IMR-90 (cell line): ENCODE results near the gene CFAP70. TPM values are rescaled to one million over a fixed set of nuclear protein-coding genes. Genes with fewer than 3 reads are reported as not detected.

ENCODE experiments used
- ATAC-seq: fragments of 200-7000 bp; cut with Tn5 transposase; 2 replicates; pipeline ENCODE4 v1.9.1; 2020; ENCODE audit warnings: low read depth, mild to moderate bottlenecking, moderate library complexity
- BruUV-seq: library from RNA; stranded (reverse); fragments of 400-500 nt; replicated peaks from 2 replicates; lab custom pipeline; 2021; lab: Mats Ljungman, UMichigan
- CTCF ChIA-PET: fragments of 300-600 bp; formaldehyde crosslinking; extraction: SDS; loops from one replicate; lab custom pipeline; 2021; ENCODE audit warnings: antibody characterized with exemption; lab: Yijun Ruan, JAX
- POLR2A ChIA-PET: fragments of 300-600 bp; sonication (Branson Sonifier 250); formaldehyde crosslinking; loops from one replicate; lab custom pipeline; 2022; ENCODE audit warnings: antibody characterized with exemption; ENCODE audit not compliant: unreplicated experiment; lab: Charles Lee
- DNase-seq: peaks from one replicate; pipeline ENCODE4 v3.0.0; 2013
- H2AFZ ChIP-seq: replicated peaks from 2 replicates; pipeline ENCODE3; 2013; ENCODE audit warnings: low read length, mild to moderate bottlenecking; ENCODE audit not compliant: poor library complexity
- H2AK5ac ChIP-seq: 2 replicates; pipeline ENCODE4 v1.6.1; 2013; ENCODE audit warnings: low read depth, low read length, inconsistent platforms
- H2AK9ac ChIP-seq: replicated peaks from 2 replicates; pipeline ENCODE3; 2013; ENCODE audit warnings: mild to moderate bottlenecking, low read depth, low read length, moderate library complexity; ENCODE audit not compliant: poor library complexity
- H2BK120ac ChIP-seq: 2 replicates; pipeline ENCODE4 v1.6.1; 2013; ENCODE audit warnings: low read depth, low read length, inconsistent platforms
- H2BK15ac ChIP-seq: 3 replicates; pipeline ENCODE4 v1.6.1; 2013; ENCODE audit warnings: low read depth, low read length, inconsistent platforms
- H2BK20ac ChIP-seq: 2 replicates; pipeline ENCODE4 v1.6.1; 2013; ENCODE audit warnings: low read depth, mild to moderate bottlenecking, inconsistent platforms, low read length, moderate library complexity
- H2BK5ac ChIP-seq: 2 replicates; pipeline ENCODE4 v1.6.1; 2013; ENCODE audit warnings: mild to moderate bottlenecking, low read depth, low read length, inconsistent platforms; ENCODE audit not compliant: poor library complexity, severe bottlenecking
- H3K14ac ChIP-seq: replicated peaks from 2 replicates; pipeline ENCODE4 v1.6.1; 2013; ENCODE audit warnings: low read depth, low read length, inconsistent platforms
- H3K18ac ChIP-seq: 2 replicates; pipeline ENCODE4 v1.6.1; 2013; ENCODE audit warnings: low read depth, low read length, control low read depth
- H3K23ac ChIP-seq: 2 replicates; pipeline ENCODE4 v1.6.1; 2013; ENCODE audit warnings: low read depth, low read length, inconsistent platforms
- H3K27ac ChIP-seq: 2 replicates; pipeline ENCODE4 v1.5.1; 2013; ENCODE audit warnings: mild to moderate bottlenecking, control low read depth, low read length; ENCODE audit not compliant: insufficient read depth
- H3K27me3 ChIP-seq: 2 replicates; pipeline ENCODE4 v1.6.1; 2013; ENCODE audit warnings: low read length; ENCODE audit not compliant: control insufficient read depth, insufficient read depth
- H3K36me3 ChIP-seq: 2 replicates; pipeline ENCODE4 v1.6.1; 2013; ENCODE audit warnings: low read length, mixed read lengths; ENCODE audit not compliant: control insufficient read depth, insufficient read depth
- H3K4ac ChIP-seq: 2 replicates; pipeline ENCODE4 v1.6.1; 2013; ENCODE audit warnings: low read depth, low read length, inconsistent platforms
- H3K4me1 ChIP-seq: 2 replicates; pipeline ENCODE4 v1.6.1; 2013; ENCODE audit warnings: low read length, mixed read lengths; ENCODE audit not compliant: control insufficient read depth, insufficient read depth
- H3K4me2 ChIP-seq: 2 replicates; pipeline ENCODE4 v1.6.1; 2013; ENCODE audit warnings: low read depth, mild to moderate bottlenecking, control low read depth, low read length, moderate library complexity
- H3K4me3 ChIP-seq: 2 replicates; pipeline ENCODE4 v1.5.1; 2013; ENCODE audit warnings: low read depth, mild to moderate bottlenecking, control low read depth, low read length, moderate library complexity; ENCODE audit not compliant: insufficient read depth
- H3K56ac ChIP-seq: 2 replicates; pipeline ENCODE4 v1.6.1; 2013; ENCODE audit warnings: low read length, inconsistent platforms; ENCODE audit not compliant: insufficient read depth; ENCODE audit errors: extremely low read depth
- H3K79me1 ChIP-seq, 2 experiments: 2 replicates each; pipeline ENCODE4 v1.6.1; 2013; ENCODE audit warnings: low read length in 2 of 2, inconsistent platforms in 1 of 2, low read depth in 1 of 2
- H3K9ac ChIP-seq: 2 replicates; pipeline ENCODE4 v1.6.1; 2013; ENCODE audit warnings: low read depth, low read length, control low read depth
- H3K9me1 ChIP-seq: 2 replicates; pipeline ENCODE4 v1.6.1; 2013; ENCODE audit warnings: low read length, inconsistent platforms; ENCODE audit not compliant: insufficient read depth
- H3K9me3 ChIP-seq: 2 replicates; pipeline ENCODE4 v1.6.1; 2013; ENCODE audit warnings: low read length; ENCODE audit not compliant: control insufficient read depth, insufficient read depth
- H4K20me1 ChIP-seq: 2 replicates; pipeline ENCODE4 v1.6.1; 2013; ENCODE audit warnings: low read length, inconsistent platforms; ENCODE audit not compliant: insufficient read depth
- H4K5ac ChIP-seq: 2 replicates; pipeline ENCODE4 v1.6.1; 2013; ENCODE audit warnings: mild to moderate bottlenecking, low read depth, low read length, control low read depth
- H4K8ac ChIP-seq, 2 experiments: 2 replicates each; pipeline ENCODE4 v1.6.1; 2013; ENCODE audit warnings: low read depth in 2 of 2, low read length in 2 of 2, control low read depth in 1 of 2, inconsistent platforms in 1 of 2
- H4K91ac ChIP-seq: 2 replicates; pipeline ENCODE4 v1.6.1; 2013; ENCODE audit warnings: low read depth, low read length, inconsistent platforms; ENCODE audit not compliant: insufficient read depth
- BHLHE40 ChIP-seq: fragments of 150-350 bp; IDR thresholded peaks from 2 replicates; pipeline ENCODE4 v1.6.1; 2016; ENCODE audit warnings: mild to moderate bottlenecking, low read depth, low read length
- CEBPB ChIP-seq: IDR thresholded peaks from 2 replicates; pipeline ENCODE4 v1.6.1; 2012; ENCODE audit warnings: low read depth, low read length, improper control_type of control experiment
- CHD1 ChIP-seq: IDR thresholded peaks from 2 replicates; pipeline ENCODE4 v1.6.1; 2012; ENCODE audit warnings: low read depth, low read length, improper control_type of control experiment
- FOS ChIP-seq: fragments of 150-350 bp; IDR thresholded peaks from 2 replicates; pipeline ENCODE4 v1.6.1; 2016; ENCODE audit warnings: low read depth, low read length
- MAFK ChIP-seq: IDR thresholded peaks from 2 replicates; pipeline ENCODE4 v1.6.1; 2012; ENCODE audit warnings: low read depth, low read length, improper control_type of control experiment
- MAZ ChIP-seq: IDR thresholded peaks from 2 replicates; pipeline ENCODE4 v1.6.1; 2012; ENCODE audit warnings: low read depth, mild to moderate bottlenecking, low read length, improper control_type of control experiment, moderate library complexity, borderline replicate concordance
- MXI1 ChIP-seq: IDR thresholded peaks from 2 replicates; pipeline ENCODE4 v1.6.1; 2012; ENCODE audit warnings: low read depth, mild to moderate bottlenecking, low read length, moderate library complexity, borderline replicate concordance
- NFE2L2 ChIP-seq: fragments of 150-350 bp; IDR thresholded peaks from 2 replicates; pipeline ENCODE4 v1.6.1; 2016; ENCODE audit warnings: low read depth, mild to moderate bottlenecking, low read length
- POLR2A ChIP-seq: IDR thresholded peaks from 2 replicates; pipeline ENCODE4 v1.6.1; 2012; ENCODE audit warnings: mild to moderate bottlenecking, low read depth, low read length
- RCOR1 ChIP-seq: IDR thresholded peaks from 2 replicates; pipeline ENCODE4 v1.6.1; 2012; ENCODE audit warnings: mild to moderate bottlenecking, low read length, improper control_type of control experiment; ENCODE audit not compliant: insufficient replicate concordance
- RFX5 ChIP-seq: IDR thresholded peaks from 2 replicates; pipeline ENCODE4 v1.8.0; 2012; ENCODE audit warnings: low read depth, mild to moderate bottlenecking, low read length, moderate library complexity
- SMC3 ChIP-seq: fragments of 150-350 bp; IDR thresholded peaks from 2 replicates; pipeline ENCODE4 v1.6.1; 2016; ENCODE audit warnings: low read depth, mild to moderate bottlenecking, antibody characterized with exemption, low read length, moderate library complexity
- WGBS, 2 experiments: methylation state at CpG; one replicate each; pipeline versions ENCODE4 v1.1.5 to v1.1.7; 2013; ENCODE audit warnings: missing lambda C conversion rate in 2 of 2; ENCODE audit not compliant: insufficient read length in 1 of 2; ENCODE audit errors: extremely low coverage in 2 of 2; 5-methylcytosine and 5-hydroxymethylcytosine counted together
- dilution Hi-C: fragments of 300-500 bp; cut with HindIII; formaldehyde crosslinking; loops from one replicate; pipeline ENCODE4 v1.14.3; 2018; ENCODE audit warnings: low sequenced_read_pairs; ENCODE audit not compliant: unreplicated experiment
- in situ Hi-C: fragments of 300-500 bp; cut with MboI; formaldehyde crosslinking; loops from 3 replicates; pipeline ENCODE4 v1.14.3; 2019; ENCODE audit warnings: low sequenced_read_pairs, inconsistent platforms, mixed read lengths
- intact Hi-C: fragments of 100-400 bp; cut with micrococcal nuclease; formaldehyde crosslinking; loops from 2 replicates; pipeline ENCODE4 v1.10.0; 2022
- polyA plus RNA-seq, 3 experiments: library from polyadenylated mRNA; depleted of rRNA; stranded (reverse); fragments of >200 nt; gene quantifications; 2 replicates each; pipeline ENCODE4 v1.2.3, GENCODE V29; 2012; ENCODE audit warnings: low replicate concordance in 1 of 3
- total RNA-seq: library from RNA; depleted of rRNA; stranded (reverse); fragments of >200 nt; gene quantifications from 2 replicates; pipeline ENCODE4 v1.2.3, GENCODE V29; 2012
- TF ChIP-seq, protein P1 (sequence below): conservative IDR thresholded peaks from 2 replicates; pipeline ENCODE4 v1.5.1; 2012; ENCODE audit warnings: mild to moderate bottlenecking, low read depth, low read length, improper control_type of control experiment
- TF ChIP-seq, protein P2 (sequence below): fragments of 150-350 bp; IDR thresholded peaks from 2 replicates; pipeline ENCODE4 v1.6.1; 2017; ENCODE audit warnings: mild to moderate bottlenecking, antibody characterized with exemption, low read length, low read depth
- TF ChIP-seq, protein P3 (sequence below): fragments of 150-350 bp; IDR thresholded peaks from 2 replicates; pipeline ENCODE4 v1.6.1; 2016; ENCODE audit warnings: low read depth, mild to moderate bottlenecking, low read length, moderate library complexity, borderline replicate concordance

Gene CFAP70
- total and polyA plus RNA-seq, 2 of the 4 experiments (the other 2 are of a cell fraction), result 0.15 to 0.18 TPM

DNA sequence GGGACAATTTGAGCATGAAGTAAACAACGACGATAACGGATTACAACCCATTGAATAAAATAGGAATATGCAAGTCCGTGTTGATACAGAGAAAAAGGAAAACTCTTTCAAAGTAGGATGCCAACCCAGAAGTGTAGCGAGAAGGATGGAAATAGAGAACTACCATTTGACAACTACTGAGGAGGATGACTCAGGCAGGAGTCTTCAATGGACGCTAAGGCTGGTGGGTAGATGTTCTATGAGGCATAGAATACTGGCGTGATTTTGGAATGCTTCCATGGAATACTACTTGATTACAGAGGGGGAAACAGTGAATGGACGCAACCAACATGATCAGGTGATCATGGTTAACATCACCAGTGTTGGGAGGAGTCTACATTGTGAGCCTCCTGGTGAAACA is 828 bp upstream of the CFAP70 start:
- in situ Hi-C loops, result no loop called here
- no peak overlapping the region for H2BK5ac ChIP-seq
- no peak for ATAC-seq
- no peak overlapping the region for H3K56ac ChIP-seq
- no peak overlapping the region for H3K4me2 ChIP-seq
- no peak overlapping the region for H2BK20ac ChIP-seq
- H3K36me3 ChIP-seq, result no peaks in the 10 kb centered on the region
- H3K4me1 ChIP-seq, result no peaks in the 10 kb centered on the region
- CTCF ChIA-PET, result no interaction called here
- H3K79me1 ChIP-seq, result no peaks in the 10 kb centered on the region
- no TSS peak for BruUV-seq
- H3K9me1 ChIP-seq, result no peaks in the 10 kb centered on the region
- H3K18ac ChIP-seq, result no peak overlapping the region
- H4K91ac ChIP-seq, result no peak overlapping the region
- H3K27ac ChIP-seq, result no peak overlapping the region
- no peak overlapping the region; the same call in 1 of the 2 replicates for H4K5ac ChIP-seq
- WGBS, 2 experiments, result 71% methylated on average over 2 of the region's 8 CpGs; no CpG with 5 or more reads in 1 of the 2 experiments
- no peak for DNase-seq
- H4K8ac ChIP-seq, result peak overlapping the region; percentile 68 to 91; a peak in 3 of 4 replicates
- H3K23ac ChIP-seq, result no peak overlapping the region
- no peak overlapping the region for H3K4me3 ChIP-seq
- H2AK5ac ChIP-seq, result no peak overlapping the region
- no peaks in the 10 kb centered on the region for H4K20me1 ChIP-seq
- no peak overlapping the region for H2BK120ac ChIP-seq
- POLR2A ChIA-PET, result no interaction called here
- H2AK9ac ChIP-seq, result no peak overlapping the region
- no peak overlapping the region for H3K4ac ChIP-seq
- no peak overlapping the region for H2BK15ac ChIP-seq
- no peak overlapping the region for H3K9ac ChIP-seq
- intact Hi-C loops, result no loop called here
- dilution Hi-C loops, result no loop called here
- peaks cover 12% of the 10 kb centered on the region; the same call in 1 of the 2 replicates for H3K27me3 ChIP-seq
- no peaks in the 10 kb centered on the region for H3K9me3 ChIP-seq
- no peak overlapping the region for H3K14ac ChIP-seq
- TF ChIP-seq MAFK (no peak), BHLHE40 (no peak), CEBPB (no peak), POLR2A (no peak), FOS (no peak), CHD1 (no peak), MXI1 (no peak), RFX5 (no peak), NFE2L2 (no peak), RCOR1 (no peak), MAZ (no peak), SMC3 (no peak)
- TF ChIP-seq, protein P1, sequence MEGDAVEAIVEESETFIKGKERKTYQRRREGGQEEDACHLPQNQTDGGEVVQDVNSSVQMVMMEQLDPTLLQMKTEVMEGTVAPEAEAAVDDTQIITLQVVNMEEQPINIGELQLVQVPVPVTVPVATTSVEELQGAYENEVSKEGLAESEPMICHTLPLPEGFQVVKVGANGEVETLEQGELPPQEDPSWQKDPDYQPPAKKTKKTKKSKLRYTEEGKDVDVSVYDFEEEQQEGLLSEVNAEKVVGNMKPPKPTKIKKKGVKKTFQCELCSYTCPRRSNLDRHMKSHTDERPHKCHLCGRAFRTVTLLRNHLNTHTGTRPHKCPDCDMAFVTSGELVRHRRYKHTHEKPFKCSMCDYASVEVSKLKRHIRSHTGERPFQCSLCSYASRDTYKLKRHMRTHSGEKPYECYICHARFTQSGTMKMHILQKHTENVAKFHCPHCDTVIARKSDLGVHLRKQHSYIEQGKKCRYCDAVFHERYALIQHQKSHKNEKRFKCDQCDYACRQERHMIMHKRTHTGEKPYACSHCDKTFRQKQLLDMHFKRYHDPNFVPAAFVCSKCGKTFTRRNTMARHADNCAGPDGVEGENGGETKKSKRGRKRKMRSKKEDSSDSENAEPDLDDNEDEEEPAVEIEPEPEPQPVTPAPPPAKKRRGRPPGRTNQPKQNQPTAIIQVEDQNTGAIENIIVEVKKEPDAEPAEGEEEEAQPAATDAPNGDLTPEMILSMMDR, result no peak
- TF ChIP-seq, protein P2, sequence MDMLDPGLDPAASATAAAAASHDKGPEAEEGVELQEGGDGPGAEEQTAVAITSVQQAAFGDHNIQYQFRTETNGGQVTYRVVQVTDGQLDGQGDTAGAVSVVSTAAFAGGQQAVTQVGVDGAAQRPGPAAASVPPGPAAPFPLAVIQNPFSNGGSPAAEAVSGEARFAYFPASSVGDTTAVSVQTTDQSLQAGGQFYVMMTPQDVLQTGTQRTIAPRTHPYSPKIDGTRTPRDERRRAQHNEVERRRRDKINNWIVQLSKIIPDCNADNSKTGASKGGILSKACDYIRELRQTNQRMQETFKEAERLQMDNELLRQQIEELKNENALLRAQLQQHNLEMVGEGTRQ, result no peak
- TF ChIP-seq, protein P3, sequence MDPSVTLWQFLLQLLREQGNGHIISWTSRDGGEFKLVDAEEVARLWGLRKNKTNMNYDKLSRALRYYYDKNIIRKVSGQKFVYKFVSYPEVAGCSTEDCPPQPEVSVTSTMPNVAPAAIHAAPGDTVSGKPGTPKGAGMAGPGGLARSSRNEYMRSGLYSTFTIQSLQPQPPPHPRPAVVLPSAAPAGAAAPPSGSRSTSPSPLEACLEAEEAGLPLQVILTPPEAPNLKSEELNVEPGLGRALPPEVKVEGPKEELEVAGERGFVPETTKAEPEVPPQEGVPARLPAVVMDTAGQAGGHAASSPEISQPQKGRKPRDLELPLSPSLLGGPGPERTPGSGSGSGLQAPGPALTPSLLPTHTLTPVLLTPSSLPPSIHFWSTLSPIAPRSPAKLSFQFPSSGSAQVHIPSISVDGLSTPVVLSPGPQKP, result no peak
- H2AFZ ChIP-seq, result no peak overlapping the region
